Vagina (tissue), 2 donors: ENCODE data around the gene CPLX1. TPM values are rescaled to one million over a fixed set of nuclear protein-coding genes. Genes with fewer than 3 reads are reported as not detected.
A peak's percentile ranks its signal among the peaks of the same experiment; 100 is the strongest.

Source experiments
- DNase-seq, 2 donors: peaks; one replicate each; pipeline ENCODE4 v3.0.0-alpha.2; 2017; ENCODE audit errors: extremely low spot score in 2 of 2
- H3K27ac ChIP-seq: fragments of 200-600 bp; sonication (generic); one replicate; pipeline ENCODE4 v1.5.1; 2019
- H3K27me3 ChIP-seq: fragments of 200-600 bp; sonication (generic); one replicate; pipeline ENCODE4 v1.5.1; 2019
- H3K36me3 ChIP-seq, 2 donors: fragments of 200-600 bp; sonication (generic); one replicate each; pipeline ENCODE4 v1.5.1; 2017 to 2019
- H3K4me1 ChIP-seq: fragments of 200-600 bp; sonication (generic); one replicate; pipeline ENCODE4 v1.5.1; 2019
- H3K4me3 ChIP-seq, 2 donors: fragments of 200-600 bp; sonication (generic); 1 replicate in 1 of 2; 2 replicates in 1 of 2; pipeline ENCODE4 v1.5.1; 2016 to 2019
- H3K9me3 ChIP-seq: fragments of 200-600 bp; sonication (generic); one replicate; pipeline ENCODE4 v1.5.1; 2019
- CTCF ChIP-seq, 3 experiments: fragments of 450-650 bp in 2 of 3; fragments of 200-600 bp in 1 of 3; sonication (generic) in 1 of 3; IDR thresholded peaks; one replicate each; pipeline ENCODE4 v1.5.1; 2017 to 2019; ENCODE audit warnings: antibody characterized with exemption in 3 of 3, mild to moderate bottlenecking in 2 of 3, moderate library complexity in 2 of 3
- POLR2A ChIP-seq, 2 donors: fragments of 450-650 bp; IDR thresholded peaks; one replicate each; pipeline ENCODE4 v1.6.1; 2017; ENCODE audit warnings: antibody characterized with exemption in 2 of 2, mild to moderate bottlenecking in 2 of 2, moderate library complexity in 2 of 2
- POLR2AphosphoS5 ChIP-seq, 2 donors: sonication (generic); formaldehyde crosslinking; IDR thresholded peaks; one replicate each; pipeline ENCODE4 v1.9.0; 2017; ENCODE audit warnings: antibody characterized with exemption in 2 of 2, mild to moderate bottlenecking in 2 of 2, low read depth in 1 of 2; ENCODE audit not compliant: insufficient read depth in 1 of 2
- intact Hi-C: fragments of 100-400 bp; cut with DNase I; formaldehyde crosslinking; loops from one replicate; pipeline ENCODE4 v1.15.1; 2023
- total RNA-seq: library from RNA; depleted of rRNA; stranded (reverse); fragments of >200 nt; gene quantifications from one replicate; pipeline ENCODE4 v1.2.3, GENCODE V29; 2016

CPLX1 gene
- total RNA-seq, 1 donor from 2014 or later, result 0.98 TPM

DNA sequence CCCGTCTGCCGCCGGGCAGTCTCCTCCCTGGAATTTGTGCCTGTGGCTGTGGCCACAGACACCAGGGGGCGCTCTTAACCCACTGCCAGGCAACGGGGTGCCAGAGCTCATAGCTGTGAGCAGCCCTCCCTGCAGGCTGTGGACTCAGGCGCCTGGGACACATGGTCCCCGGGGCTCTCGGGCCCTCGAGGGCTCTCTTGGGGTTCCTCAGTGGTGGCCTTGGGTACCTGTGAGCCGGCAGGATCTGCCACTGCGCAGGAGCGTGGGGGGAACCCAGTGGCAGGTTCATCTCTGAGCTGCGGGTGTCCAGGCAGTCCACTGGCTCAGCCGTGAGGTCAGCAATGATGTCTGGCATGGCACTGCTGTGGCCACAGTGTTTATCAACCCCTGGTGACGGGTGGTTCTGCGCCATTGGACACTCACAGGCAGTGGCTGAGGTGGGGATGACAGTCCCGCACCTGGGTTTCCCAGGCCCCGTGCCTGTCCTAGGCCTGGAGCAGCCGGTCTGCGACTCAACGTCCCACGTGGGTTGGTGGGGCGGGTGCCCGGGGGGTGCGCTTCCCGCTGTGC lies 83.1 kb downstream of the CPLX1 start:
- no peak for TF ChIP-seq POLR2A (IDR thresholded peaks at IDR 0.05)
- TF ChIP-seq CTCF (IDR thresholded peaks at IDR 0.05), result peak in 2 of 3 experiments; percentile 53 to 66
- no peak for TF ChIP-seq POLR2AphosphoS5 (IDR thresholded peaks at IDR 0.05; ENCODE audit: insufficient read depth in 1 of 2, low read depth in 1 of 2)
- intact Hi-C loops, result no loop called here
- no peaks in the 10 kb centered on the region for H3K27me3 ChIP-seq
- peaks cover 0 to 33% of the 10 kb centered on the region in 2 donors for H3K36me3 ChIP-seq
- H3K9me3 ChIP-seq, result no peaks in the 10 kb centered on the region
- no peak overlapping the region for H3K4me3 ChIP-seq
- no peaks in the 10 kb centered on the region for H3K4me1 ChIP-seq
- no peak for DNase-seq
- no peak overlapping the region for H3K27ac ChIP-seq

GRCh38 chr4:742096-742741 lies 83.7 kb downstream of the CPLX1 start:
- no peaks in the 10 kb centered on the region for H3K27me3 ChIP-seq
- no peaks in the 10 kb centered on the region for H3K4me1 ChIP-seq
- no peak overlapping the region for H3K4me3 ChIP-seq
- peaks cover 0 to 36% of the 10 kb centered on the region in 2 donors for H3K36me3 ChIP-seq
- H3K9me3 ChIP-seq, result no peaks in the 10 kb centered on the region
- no peak overlapping the region for H3K27ac ChIP-seq
- DNase-seq, result no peak
- TF ChIP-seq POLR2AphosphoS5 (IDR thresholded peaks at IDR 0.05; ENCODE audit: insufficient read depth in 1 of 2, low read depth in 1 of 2) (no peak), POLR2A (IDR thresholded peaks at IDR 0.05) (no peak), CTCF (IDR thresholded peaks at IDR 0.05) (no peak)
- intact Hi-C loops, result no loop called here

GRCh38 chr4:740656-741282 lies 85.2 kb downstream of the CPLX1 start:
- H3K4me1 ChIP-seq, result no peaks in the 10 kb centered on the region
- intact Hi-C loops, result no loop called here
- no peak overlapping the region for H3K27ac ChIP-seq
- no peaks in the 10 kb centered on the region for H3K27me3 ChIP-seq
- H3K4me3 ChIP-seq, result no peak overlapping the region
- no peaks in the 10 kb centered on the region for H3K9me3 ChIP-seq
- DNase-seq, result no peak
- H3K36me3 ChIP-seq, result peaks cover 0 to 47% of the 10 kb centered on the region in 2 donors
- TF ChIP-seq POLR2A (IDR thresholded peaks at IDR 0.05) (no peak), POLR2AphosphoS5 (IDR thresholded peaks at IDR 0.05; ENCODE audit: insufficient read depth in 1 of 2, low read depth in 1 of 2) (no peak), CTCF (IDR thresholded peaks at IDR 0.05) (no peak)

GRCh38 chr4:740011-740410 lies 85.9 kb downstream of the CPLX1 start:
- Histone ChIP-seq H3K27me3 (no peaks in the 10 kb centered on the region), H3K4me3 (no peak overlapping the region), H3K4me1 (no peaks in the 10 kb centered on the region), H3K9me3 (no peaks in the 10 kb centered on the region), H3K36me3 (peaks cover 0 to 55% of the 10 kb centered on the region in 2 donors), H3K27ac (no peak overlapping the region)
- intact Hi-C loops, result no loop called here
- no peak for DNase-seq
- TF ChIP-seq POLR2AphosphoS5 (IDR thresholded peaks at IDR 0.05; ENCODE audit: insufficient read depth in 1 of 2, low read depth in 1 of 2) (no peak), CTCF (IDR thresholded peaks at IDR 0.05) (no peak), POLR2A (IDR thresholded peaks at IDR 0.05) (no peak)

DNA sequence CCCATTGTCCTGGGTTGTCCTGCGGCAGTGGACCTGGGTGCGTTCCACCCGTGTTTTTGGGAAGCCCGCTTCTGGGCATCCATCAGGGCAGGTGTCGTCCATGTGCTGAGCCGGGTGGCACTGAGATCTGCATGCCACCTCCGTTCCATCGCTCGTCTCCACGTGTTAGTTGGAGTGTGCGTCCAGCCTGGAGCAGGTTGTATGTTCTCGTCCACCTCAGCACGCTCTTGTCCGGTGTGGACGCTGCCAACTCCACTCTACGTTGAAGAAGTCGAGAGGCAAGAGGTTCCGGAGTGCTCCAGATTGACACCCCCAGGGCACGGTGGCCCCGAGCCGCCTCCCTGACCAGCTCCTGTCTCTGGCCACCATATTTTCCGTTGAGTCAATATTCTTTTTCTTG lies 86.4 kb downstream of the CPLX1 start:
- Histone ChIP-seq H3K27ac (no peak overlapping the region), H3K36me3 (peaks cover 0 to 59% of the 10 kb centered on the region in 2 donors), H3K4me1 (no peaks in the 10 kb centered on the region), H3K4me3 (no peak overlapping the region), H3K27me3 (no peaks in the 10 kb centered on the region), H3K9me3 (no peaks in the 10 kb centered on the region)
- intact Hi-C loops, result no loop called here
- no peak for DNase-seq
- TF ChIP-seq CTCF (IDR thresholded peaks at IDR 0.05) (no peak), POLR2A (IDR thresholded peaks at IDR 0.05) (no peak), POLR2AphosphoS5 (IDR thresholded peaks at IDR 0.05; ENCODE audit: insufficient read depth in 1 of 2, low read depth in 1 of 2) (no peak)
